Caco-2 (cell line): ENCODE results near the gene PRDM11. TPM values are rescaled to one million over a fixed set of nuclear protein-coding genes. Genes with fewer than 3 reads are reported as not detected.

ENCODE experiments used
- BruUV-seq: library from RNA; stranded (reverse); fragments of 400-500 nt; replicated peaks from 2 replicates; lab custom pipeline; 2021; lab: Mats Ljungman, UMichigan
- CTCF ChIA-PET: fragments of 300-600 bp; sonication (Branson Sonifier 250); formaldehyde crosslinking; loops from one replicate; lab custom pipeline; 2022; ENCODE audit warnings: antibody characterized with exemption; lab: Charles Lee
- POLR2A ChIA-PET: fragments of 300-600 bp; sonication (Branson Sonifier 250); formaldehyde crosslinking; loops from one replicate; lab custom pipeline; 2022; ENCODE audit warnings: antibody characterized with exemption; lab: Charles Lee
- DNase-seq, 2 experiments: peaks; one replicate each; pipeline versions ENCODE4 v3.0.0 to v3.0.0-alpha.2; 2020 to 2022
- H3K27me3 ChIP-seq: replicated peaks from 2 replicates; pipeline ENCODE4 v1.6.0; 2011; ENCODE audit warnings: low read length; ENCODE audit not compliant: control insufficient read depth, insufficient read depth
- H3K36me3 ChIP-seq: 2 replicates; pipeline ENCODE4 v1.5.1; 2011; ENCODE audit warnings: low read length; ENCODE audit not compliant: control insufficient read depth, insufficient read depth
- H3K4me1 ChIP-seq: fragments of 250-450 bp; sonication (Bioruptor Pico); 2 replicates; pipeline ENCODE4 v1.5.1; 2020; ENCODE audit warnings: mild to moderate bottlenecking
- H3K4me3 ChIP-seq: 2 replicates; pipeline ENCODE4 v1.5.1; 2011; ENCODE audit warnings: low read depth, mild to moderate bottlenecking, control low read depth, low read length
- H3K9me3 ChIP-seq: fragments of 250-450 bp; sonication (Bioruptor Pico); 2 replicates; pipeline ENCODE4 v1.5.1; 2020; ENCODE audit warnings: mild to moderate bottlenecking, moderate library complexity
- H3K27ac Mint-ChIP-seq: one replicate; pipeline ENCODE4 v1.8.0; 2022; ENCODE audit warnings: mixed read lengths; ENCODE audit not compliant: unreplicated experiment
- H3K27me3 Mint-ChIP-seq: one replicate; pipeline ENCODE4 v1.8.0; 2022; ENCODE audit warnings: mixed read lengths; ENCODE audit not compliant: insufficient read depth, unreplicated experiment
- H3K36me3 Mint-ChIP-seq: one replicate; pipeline ENCODE4 v1.8.0; 2022; ENCODE audit warnings: mild to moderate bottlenecking, mixed read lengths; ENCODE audit not compliant: insufficient read depth, unreplicated experiment
- H3K4me1 Mint-ChIP-seq: one replicate; pipeline ENCODE4 v1.8.0; 2022; ENCODE audit warnings: low read depth, mixed read lengths; ENCODE audit not compliant: unreplicated experiment
- H3K4me3 Mint-ChIP-seq: one replicate; pipeline ENCODE4 v1.8.0; 2022; ENCODE audit warnings: mild to moderate bottlenecking, moderate library complexity, mixed read lengths; ENCODE audit not compliant: unreplicated experiment
- H3K9me3 Mint-ChIP-seq: one replicate; pipeline ENCODE4 v1.8.0; 2022; ENCODE audit warnings: mixed read lengths; ENCODE audit not compliant: unreplicated experiment
- intact Hi-C: fragments of 100-400 bp; cut with micrococcal nuclease; formaldehyde crosslinking; loops from one replicate; pipeline ENCODE4 v1.10.0; 2022; ENCODE audit not compliant: unreplicated experiment
- total RNA-seq: library from RNA; stranded (reverse); gene quantifications from 2 replicates; pipeline ENCODE4 v1.2.3, GENCODE V29; 2022
- TF ChIP-seq, protein P1 (sequence below), 2 experiments: fragments of 200-600 bp in 1 of 2; IDR thresholded peaks; 1 replicate in 1 of 2; 2 replicates in 1 of 2; pipeline versions ENCODE4 v1.5.1 to v1.8.0; 2011 to 2022; ENCODE audit warnings: antibody characterized with exemption in 1 of 2, control low read depth in 1 of 2, inconsistent platforms in 1 of 2, low read depth in 1 of 2, low read length in 1 of 2, mild to moderate bottlenecking in 1 of 2, moderate library complexity in 1 of 2; ENCODE audit not compliant: insufficient read depth in 1 of 2, severe bottlenecking in 1 of 2, unreplicated experiment in 1 of 2

The PRDM11 gene
- total RNA-seq, 1 experiment from 2014 or later, result 11.8 TPM

DNA sequence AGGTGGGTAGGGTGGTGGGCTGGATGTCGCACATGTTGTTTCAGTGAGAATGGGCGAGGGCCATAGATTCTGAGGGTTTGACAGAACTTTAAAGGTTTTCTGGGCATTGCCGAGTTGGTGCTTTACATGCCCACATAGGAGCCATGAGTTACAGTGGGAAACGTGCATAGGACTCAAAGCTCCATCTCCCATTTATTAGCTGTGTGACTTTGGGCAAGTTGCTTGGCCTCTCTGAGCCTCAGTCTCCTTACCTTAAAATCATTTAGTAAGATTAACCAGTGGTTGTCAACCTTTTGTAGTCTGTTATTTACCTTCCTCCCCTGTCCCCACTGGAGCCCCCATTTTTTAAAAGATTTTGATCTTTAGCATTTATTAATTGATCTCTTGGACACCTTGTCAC is 72.3 kb downstream of the PRDM11 start:
- ChIA-PET POLR2A (no interaction called here), CTCF (no interaction called here)
- Mint-ChIP-seq H3K27ac (no peak overlapping the region), H3K4me1 (no peaks in the 10 kb centered on the region), H3K27me3 (no peaks in the 10 kb centered on the region), H3K4me3 (no peak overlapping the region), H3K9me3 (no peaks in the 10 kb centered on the region), H3K36me3 (no peaks in the 10 kb centered on the region)
- Histone ChIP-seq H3K27me3 (no peaks in the 10 kb centered on the region), H3K4me1 (0 out of 2 replicates have a peak, but pooled peaks cover 2% of the 10 kb centered on the region), H3K4me3 (no peak overlapping the region), H3K36me3 (peaks cover 2% of the 10 kb centered on the region), H3K9me3 (no peaks in the 10 kb centered on the region)
- no peak for DNase-seq
- intact Hi-C loops, result no loop called here
- TF ChIP-seq, protein P1, sequence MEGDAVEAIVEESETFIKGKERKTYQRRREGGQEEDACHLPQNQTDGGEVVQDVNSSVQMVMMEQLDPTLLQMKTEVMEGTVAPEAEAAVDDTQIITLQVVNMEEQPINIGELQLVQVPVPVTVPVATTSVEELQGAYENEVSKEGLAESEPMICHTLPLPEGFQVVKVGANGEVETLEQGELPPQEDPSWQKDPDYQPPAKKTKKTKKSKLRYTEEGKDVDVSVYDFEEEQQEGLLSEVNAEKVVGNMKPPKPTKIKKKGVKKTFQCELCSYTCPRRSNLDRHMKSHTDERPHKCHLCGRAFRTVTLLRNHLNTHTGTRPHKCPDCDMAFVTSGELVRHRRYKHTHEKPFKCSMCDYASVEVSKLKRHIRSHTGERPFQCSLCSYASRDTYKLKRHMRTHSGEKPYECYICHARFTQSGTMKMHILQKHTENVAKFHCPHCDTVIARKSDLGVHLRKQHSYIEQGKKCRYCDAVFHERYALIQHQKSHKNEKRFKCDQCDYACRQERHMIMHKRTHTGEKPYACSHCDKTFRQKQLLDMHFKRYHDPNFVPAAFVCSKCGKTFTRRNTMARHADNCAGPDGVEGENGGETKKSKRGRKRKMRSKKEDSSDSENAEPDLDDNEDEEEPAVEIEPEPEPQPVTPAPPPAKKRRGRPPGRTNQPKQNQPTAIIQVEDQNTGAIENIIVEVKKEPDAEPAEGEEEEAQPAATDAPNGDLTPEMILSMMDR (IDR thresholded peaks at IDR 0.05; ENCODE audit: insufficient read depth in 1 of 2, low read depth in 1 of 2, low read length in 1 of 2, severe bottlenecking in 1 of 2, unreplicated experiment in 1 of 2), result no peak
- BruUV-seq, result no TSS peak

GRCh38 chr11:45219411-45219810 is 73.0 kb downstream of the PRDM11 start:
- ChIA-PET POLR2A (no interaction called here), CTCF (no interaction called here)
- DNase-seq, result no peak
- H3K4me3 Mint-ChIP-seq, result no peak overlapping the region
- Histone ChIP-seq H3K9me3 (no peaks in the 10 kb centered on the region), H3K4me1 (0 out of 2 replicates have a peak, but pooled peaks cover 2% of the 10 kb centered on the region), H3K27me3 (no peaks in the 10 kb centered on the region), H3K36me3 (peaks cover 2% of the 10 kb centered on the region), H3K4me3 (no peak overlapping the region)
- intact Hi-C loops, result no loop called here
- no peaks in the 10 kb centered on the region for H3K27me3 Mint-ChIP-seq
- no TSS peak for BruUV-seq
- H3K36me3 Mint-ChIP-seq, result no peaks in the 10 kb centered on the region
- TF ChIP-seq, protein P1 (IDR thresholded peaks at IDR 0.05; ENCODE audit: insufficient read depth in 1 of 2, low read depth in 1 of 2, low read length in 1 of 2, severe bottlenecking in 1 of 2, unreplicated experiment in 1 of 2), result no peak
- H3K4me1 Mint-ChIP-seq, result no peaks in the 10 kb centered on the region
- H3K9me3 Mint-ChIP-seq, result no peaks in the 10 kb centered on the region
- no peak overlapping the region for H3K27ac Mint-ChIP-seq

GRCh38 chr11:45223496-45223895 is 77.1 kb downstream of the PRDM11 start:
- POLR2A ChIA-PET, result no interaction called here

More at GRCh38 chr11:45223496-45223895, 77.1 kb downstream of the PRDM11 start:
- Histone ChIP-seq H3K4me3 (no peak overlapping the region), H3K27me3 (no peaks in the 10 kb centered on the region), H3K36me3 (peaks cover 2% of the 10 kb centered on the region), H3K4me1 (no peaks in the 10 kb centered on the region), H3K9me3 (no peaks in the 10 kb centered on the region)
- H3K9me3 Mint-ChIP-seq, result no peaks in the 10 kb centered on the region
- no TSS peak for BruUV-seq
- no peak for DNase-seq
- TF ChIP-seq, protein P1 (IDR thresholded peaks at IDR 0.05; ENCODE audit: insufficient read depth in 1 of 2, low read depth in 1 of 2, low read length in 1 of 2, severe bottlenecking in 1 of 2, unreplicated experiment in 1 of 2), result no peak
- no peaks in the 10 kb centered on the region for H3K27me3 Mint-ChIP-seq
- intact Hi-C loops, result no loop called here
- H3K4me3 Mint-ChIP-seq, result no peak overlapping the region
- H3K36me3 Mint-ChIP-seq, result peaks cover 7% of the 10 kb centered on the region
- no peak overlapping the region for H3K27ac Mint-ChIP-seq
- no peaks in the 10 kb centered on the region for H3K4me1 Mint-ChIP-seq
- CTCF ChIA-PET, result no interaction called here
